Activated CD4-positive, alpha-beta T cell treated with anti-CD3 and anti-CD28 coated beads, Interleukin-2, amount 50 U/mL, for 16 hours (primary cell): ENCODE results near the gene PKP1.

Experiments
- DNase-seq: peaks from one replicate; pipeline ENCODE4 v3.0.0-alpha.2; 2020

The PKP1 gene

DNA sequence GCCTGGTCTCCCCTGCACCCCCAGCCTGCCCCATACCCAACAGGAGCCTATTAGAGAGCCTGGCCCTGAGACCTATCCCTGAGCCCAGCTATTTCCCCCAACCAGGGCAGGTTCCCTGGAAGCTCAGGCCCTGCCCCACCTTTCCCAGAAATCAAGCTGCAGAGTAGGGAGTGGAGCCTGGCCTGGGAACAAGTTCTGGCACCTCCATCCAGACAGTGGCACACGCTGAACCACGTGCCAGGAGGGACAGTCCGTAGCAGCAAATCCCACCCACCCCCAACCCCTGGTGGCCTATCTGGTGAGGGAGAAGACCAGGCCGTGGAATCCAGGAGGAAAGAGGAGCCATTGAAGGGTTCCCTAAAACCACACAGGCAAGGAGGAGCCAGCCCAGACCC lies 71.6 kb downstream of the PKP1 start:
- no peak for DNase-seq

DNA sequence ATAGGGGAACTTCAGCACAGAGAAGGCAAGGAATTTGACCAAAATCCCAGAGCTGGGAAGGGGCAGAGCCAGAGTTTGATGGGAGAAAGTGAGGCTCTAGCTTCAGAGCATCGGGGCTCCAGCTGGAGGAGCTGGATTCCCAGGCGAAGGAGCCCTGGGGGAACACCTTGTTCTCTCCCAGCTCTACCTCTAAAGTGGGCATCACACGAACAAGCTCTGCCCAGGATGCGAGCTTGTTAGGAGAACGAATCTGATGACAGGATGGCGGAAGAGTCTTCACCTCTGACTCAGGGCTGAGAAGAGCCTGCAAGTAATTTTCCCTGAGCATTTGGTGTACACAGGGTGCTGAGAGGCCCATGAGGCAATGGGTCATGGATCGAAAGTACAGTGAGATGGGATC lies 72.2 kb downstream of the PKP1 start:
- no peak for DNase-seq

DNA sequence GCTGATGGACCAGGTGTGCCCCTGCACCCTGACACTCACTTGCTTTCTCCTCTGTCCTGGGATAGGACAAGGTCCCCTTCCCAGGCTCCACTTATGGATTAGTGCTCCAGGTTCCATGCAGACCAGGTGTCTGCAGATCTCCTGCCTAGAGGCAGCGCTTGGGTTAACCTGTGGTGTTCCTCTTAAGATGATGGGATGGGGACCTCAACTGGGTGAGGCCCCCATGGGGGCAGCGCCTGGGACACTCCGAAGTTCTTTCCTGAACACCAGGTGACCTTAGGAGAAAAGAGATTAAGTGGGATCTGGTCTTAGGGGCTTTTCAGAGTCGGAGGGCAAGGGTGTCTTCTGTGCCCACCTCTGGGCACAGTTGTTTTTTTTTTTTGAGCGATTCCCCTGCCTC lies 72.9 kb downstream of the PKP1 start:
- DNase-seq: no peak

DNA sequence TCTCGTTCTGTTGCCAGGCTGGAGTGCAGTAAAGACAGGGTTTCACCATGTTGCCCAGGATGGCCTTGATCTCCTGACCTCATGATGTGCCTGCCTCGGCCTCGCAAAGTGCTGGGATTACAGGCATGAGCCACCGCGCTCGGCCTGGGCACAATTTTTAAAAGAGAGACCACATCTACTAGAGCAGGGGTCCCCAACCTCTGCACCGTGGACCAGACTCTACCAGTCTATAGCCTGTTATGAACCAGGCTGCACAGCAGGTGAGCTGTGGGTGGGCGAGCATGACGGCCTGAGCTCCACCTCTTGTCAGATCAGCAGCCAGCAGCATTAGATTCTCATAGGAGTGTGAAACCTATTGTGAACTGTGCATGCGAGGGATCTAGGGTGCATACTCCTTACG lies 73.4 kb downstream of the PKP1 start:
- no peak for DNase-seq

DNA sequence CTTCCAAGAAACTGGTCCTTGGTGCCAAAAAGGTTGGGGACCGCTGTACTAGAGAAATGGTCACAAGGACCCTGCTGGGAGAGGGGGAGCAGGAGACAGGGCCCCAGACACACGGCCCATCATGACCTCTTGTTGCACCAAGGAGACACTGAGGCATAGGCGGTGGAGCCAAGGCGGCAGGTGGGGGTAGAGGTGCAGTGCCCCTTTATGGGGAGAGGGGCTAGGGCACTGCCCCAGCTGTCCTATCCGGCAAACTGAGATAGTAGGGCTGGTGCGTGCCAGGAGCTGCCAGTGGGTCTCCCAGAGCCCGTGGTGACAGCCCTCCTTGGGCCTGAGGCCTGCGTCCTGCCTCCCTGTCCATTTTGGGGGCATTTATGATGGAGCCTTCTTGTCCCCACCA lies 73.9 kb downstream of the PKP1 start:
- DNase-seq: no peak

DNA sequence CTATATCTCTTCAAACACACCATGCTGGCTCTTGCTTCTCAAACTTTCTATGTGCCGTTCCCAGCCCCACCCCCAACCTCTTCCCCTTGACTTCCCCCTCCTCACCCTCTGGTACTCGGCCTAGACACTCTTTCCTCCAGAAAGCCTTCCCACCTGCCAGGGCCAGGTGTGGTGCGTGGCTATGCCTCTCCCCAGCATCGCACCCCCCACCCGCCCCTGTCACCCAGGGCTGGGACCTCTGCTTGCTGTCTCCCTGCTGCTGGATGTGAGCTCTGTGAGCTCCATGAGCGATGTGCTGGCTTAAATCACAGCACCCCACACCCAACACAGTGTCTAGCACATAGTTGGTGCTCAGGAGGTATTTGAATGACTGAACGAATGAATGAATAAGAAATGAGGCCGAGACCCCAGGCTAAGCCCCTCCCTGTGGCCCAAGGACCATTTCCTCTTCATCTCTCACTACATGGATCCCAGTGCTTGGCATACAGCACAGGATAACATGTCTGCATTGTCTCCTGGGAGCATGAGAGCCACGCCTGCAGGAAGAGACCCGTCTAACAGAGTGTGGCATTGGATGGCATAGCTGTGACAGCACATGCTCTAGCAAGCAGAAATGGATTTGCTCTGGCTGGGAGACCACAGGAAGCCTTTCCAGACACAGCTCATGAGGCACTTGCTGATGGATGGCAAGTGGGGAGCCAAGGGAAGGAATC lies 74.5 kb downstream of the PKP1 start:
- no peak for DNase-seq

DNA sequence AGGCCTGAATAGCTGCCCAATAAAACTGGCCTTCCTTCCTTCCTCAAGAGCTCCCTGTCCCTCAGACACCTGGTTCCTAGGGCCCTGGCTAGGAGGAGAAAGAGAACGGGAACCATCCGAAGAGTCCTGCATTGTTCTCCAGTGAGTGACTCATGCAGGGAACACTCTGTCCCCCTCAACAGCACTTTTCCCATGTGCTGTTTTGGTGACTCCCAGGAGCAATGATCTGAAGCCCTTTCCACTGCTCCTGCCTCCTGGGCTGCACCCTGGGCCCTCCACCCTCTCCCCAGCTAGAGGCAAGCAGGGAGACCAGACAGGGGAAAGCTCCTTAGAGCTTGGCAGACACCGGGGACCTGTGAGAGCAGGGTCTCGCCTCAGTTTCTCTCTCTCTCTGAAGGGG lies 75.3 kb downstream of the PKP1 start:
- no peak for DNase-seq

DNA sequence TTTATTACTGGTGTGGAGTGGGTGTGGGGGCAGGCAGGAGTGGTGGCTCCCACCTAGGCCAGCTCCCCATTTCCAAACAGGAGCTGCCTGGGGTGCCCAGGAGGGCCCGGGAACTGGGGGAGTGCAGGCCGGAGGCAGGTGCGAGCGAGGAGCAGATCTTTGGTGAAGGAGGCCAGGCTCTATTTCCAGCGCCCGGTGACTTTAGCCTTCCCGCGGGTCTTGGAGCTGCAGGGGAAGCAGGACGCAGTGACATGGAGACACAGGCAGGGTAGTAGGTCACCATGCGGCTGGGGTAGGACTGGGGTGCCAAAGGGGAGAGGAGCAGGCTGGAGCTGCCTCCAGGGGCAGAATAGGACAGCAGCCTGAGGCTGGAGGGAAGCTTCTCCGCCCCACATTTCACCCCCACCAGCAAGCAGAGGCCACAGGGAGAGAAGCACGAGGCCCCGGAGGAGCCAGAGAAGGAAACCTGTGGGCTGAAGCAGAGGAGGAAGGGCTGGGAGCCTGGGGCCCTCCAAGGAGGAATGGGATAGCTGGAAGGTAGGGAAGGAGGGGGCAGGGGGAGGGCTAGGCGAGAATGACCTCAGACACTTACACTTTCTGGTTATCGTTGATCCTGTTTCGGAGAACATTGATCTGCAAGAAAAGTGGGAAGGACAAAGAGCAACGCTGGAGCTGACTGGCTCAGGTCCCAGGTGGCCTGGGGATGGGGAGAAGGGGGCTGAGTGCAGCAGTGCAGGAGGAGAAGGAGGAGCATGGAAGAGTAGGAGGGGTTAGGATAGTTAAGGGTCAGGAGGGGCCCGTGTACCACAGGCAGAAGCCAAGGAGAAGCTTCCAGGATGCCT lies 75.9 kb downstream of the PKP1 start:
- DNase-seq: no peak

DNA sequence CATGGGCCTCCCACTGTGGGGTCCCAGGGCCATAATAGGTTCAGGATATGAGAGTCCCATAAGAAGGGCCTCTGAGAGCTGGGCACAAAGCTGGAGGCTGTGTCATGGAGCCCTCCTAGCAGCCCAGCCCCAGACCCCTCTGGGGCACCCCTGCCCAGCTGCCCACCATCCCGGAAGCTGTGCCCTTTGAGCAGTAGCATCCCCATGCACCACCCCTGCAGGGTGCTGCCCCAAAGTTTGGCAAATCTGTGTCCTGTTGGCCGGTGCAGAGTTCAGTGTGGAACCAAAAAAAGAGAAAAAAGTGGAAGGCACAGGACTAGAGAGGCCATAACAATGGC lies 76.5 kb downstream of the PKP1 start:
- DNase-seq: no peak

DNA sequence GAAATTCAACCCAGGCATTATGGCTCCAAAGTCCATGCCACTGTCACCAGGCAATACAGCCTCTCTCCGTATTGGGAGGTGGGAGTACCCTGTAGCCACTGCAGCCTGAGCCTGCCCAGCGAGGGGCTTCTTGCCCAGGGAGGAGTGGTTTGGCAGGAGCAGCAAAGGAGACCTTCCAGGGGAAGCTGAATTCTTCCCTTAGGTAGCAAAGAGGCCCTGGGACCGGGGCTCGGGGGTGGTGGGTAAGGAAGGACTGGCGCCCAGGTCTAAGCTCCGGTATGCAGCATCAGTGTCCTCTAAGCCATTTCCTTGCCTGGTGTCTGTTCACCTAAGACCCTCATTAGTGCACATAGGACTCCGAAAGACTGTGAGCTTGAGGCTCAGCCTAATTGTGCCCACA lies 77.2 kb downstream of the PKP1 start:
- DNase-seq: no peak

DNA sequence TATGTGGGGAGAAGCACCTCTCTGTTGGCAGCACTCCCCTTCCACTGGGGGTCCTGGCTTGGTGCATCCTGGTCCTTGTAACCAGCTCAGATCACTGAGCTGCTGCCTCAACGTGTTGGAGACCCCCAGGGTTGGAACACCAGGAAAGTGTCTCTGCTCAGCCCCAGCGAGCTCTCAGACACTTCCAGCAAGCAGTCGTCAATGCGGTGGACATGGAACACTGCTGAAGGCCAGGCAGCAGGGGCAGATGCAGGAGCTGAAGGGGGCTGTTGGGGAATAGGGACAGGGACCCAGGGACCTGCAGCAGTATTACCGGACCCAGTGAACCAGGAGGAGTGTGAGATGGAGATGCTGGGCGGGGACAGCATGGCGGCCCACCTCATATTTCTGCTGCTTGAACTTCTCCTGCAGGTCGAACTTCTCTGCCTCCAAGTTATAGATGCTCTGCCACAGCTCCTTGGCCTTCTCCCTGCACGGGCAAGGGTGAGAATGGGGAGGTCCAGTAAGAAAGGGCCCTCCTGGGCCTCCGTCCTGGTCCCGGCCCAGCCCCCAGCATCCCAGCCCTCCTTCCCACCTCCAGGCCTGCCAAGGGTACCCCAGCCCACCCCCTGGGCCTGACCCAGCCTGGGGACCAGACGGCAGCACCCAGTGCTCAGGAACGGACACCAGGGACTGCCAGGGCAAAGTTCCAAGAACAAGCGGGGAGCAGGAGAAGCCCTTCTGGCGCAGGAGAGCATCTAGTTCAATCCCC lies 77.8 kb downstream of the PKP1 start:
- no peak for DNase-seq

DNA sequence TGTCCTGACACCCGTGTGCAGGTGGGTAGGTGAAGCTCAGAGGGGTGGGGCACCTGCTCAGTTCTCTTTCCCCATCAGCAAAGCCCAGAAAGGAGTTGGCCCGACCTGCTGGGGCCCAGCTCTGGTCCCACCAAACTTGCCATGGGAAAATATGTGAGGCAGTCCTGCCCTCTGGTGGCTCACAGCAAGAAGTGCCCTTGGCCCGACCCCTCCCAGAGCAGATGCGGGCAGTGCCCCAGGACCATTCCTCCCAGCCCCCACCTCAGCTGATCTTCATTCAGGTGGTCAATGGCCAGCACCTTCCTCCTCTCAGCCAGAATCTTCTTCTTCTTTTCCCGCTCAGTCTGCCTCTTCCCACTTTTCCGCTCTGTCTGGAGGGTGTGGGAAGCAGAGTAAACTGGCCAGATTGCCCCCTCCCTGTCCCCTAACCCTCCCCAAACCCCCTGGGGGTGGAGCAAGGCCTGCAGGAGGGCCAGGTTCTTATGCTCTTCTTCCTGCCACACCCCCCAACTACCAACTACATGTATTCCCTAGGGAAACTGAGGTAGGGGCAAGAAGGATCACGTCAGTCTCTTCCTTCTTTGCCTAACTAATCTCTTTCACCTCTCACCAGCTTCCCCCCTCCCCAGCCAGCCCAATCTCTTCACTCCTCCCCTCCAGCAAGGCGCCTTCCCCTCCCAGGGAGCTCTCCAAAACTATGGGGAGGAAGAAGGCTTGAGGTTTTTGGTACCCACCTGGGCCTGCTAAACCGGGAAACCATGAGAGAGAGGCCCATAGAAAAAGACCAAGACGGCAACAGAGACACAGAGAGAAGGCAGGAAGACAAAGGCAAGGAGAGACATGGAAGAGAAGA lies 78.6 kb downstream of the PKP1 start:
- peak; percentile 40 for DNase-seq

DNA sequence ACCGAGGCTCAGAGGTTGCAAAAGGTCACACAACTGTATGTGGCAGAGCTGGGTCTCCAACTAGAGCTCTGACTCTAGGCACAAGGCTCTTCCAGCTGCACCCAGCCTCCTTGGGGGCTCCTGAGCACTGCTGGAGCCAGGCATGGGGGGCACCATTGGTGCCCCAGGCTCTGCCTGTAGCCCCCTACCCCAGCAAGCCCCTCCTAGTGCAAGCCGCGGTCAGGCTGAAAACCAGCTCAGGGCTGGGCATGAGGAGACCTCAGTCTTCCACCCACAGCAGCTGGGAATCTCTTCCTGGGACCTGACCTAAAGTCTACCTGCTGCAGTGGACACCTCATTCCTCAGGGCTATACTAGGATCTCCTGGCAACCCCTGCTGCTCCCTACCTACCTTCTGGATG lies 79.6 kb downstream of the PKP1 start:
- DNase-seq: no peak

DNA sequence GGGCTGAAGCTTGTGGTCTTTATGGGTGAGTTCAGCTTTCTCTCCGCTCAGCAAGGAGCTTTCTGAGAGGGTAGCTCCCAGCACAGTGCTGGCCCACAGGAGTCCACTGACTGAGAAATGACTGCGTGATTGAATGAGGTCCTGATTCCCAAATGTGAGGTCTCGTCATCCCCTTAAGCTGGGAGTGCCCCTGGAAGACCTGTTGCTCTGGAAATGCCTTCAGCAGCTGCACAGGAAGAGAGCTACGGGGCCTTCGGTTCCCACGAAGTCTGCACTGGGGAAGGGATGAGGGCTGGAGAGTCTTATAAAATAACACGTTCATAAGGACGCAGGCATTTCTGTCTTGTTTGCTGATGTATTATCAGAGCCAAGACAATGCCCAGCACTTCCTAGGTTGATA lies 80.2 kb downstream of the PKP1 start:
- no peak for DNase-seq

DNA sequence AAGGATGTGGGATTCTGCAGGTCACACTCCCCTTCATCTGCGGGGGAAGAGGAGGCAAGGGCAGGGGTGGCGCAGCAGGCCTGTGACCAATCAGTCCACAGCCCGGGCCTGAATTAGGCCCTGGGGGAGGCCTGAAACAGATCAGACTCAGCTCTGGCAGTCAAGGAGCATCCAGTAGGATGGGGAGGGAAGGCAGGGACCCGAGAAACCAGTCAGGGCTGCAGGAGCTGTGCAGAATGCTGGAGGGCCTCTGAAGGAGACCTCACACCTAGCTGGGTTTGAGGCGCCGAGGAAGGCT lies 81.5 kb downstream of the PKP1 start:
- no peak for DNase-seq

DNA sequence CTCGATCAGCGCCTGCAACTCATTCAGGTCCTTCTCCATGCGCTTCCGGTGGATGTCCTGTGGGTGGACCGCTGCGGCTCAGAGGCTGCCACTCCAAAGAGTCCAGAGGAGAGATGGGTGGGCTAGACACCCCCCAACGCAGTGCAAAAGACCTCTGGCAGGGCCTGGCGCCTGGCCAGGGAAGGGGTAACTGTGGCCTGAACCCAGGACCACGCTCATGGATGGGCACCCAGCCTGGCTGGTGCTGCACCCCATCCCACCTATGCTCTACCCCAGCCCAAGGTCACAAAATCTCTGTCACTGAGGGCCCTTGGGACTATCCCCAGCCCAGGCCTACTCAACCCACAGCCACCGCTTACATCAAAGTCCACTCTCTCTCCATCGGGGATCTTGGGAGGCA lies 81.9 kb downstream of the PKP1 start:
- DNase-seq: no peak

DNA sequence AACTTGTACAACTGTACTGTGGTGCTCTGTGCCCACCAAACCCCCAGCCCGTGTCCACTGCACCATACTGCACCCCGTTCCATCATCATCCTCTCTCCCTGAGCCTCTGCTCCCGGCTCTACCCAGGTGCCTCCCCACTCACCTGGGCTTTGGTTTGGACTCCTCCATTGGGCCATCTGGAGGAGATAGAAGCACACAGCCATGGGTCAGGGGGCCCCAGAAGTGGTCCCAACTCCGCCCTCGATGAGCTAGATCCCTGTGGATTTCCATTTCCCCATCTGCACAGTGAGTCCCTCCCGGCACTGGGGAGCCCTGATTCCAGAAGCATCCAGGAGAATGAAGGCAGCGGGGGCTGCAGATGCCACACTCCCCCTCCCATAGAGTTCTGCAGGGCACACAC lies 83.4 kb downstream of the PKP1 start:
- no peak for DNase-seq

DNA sequence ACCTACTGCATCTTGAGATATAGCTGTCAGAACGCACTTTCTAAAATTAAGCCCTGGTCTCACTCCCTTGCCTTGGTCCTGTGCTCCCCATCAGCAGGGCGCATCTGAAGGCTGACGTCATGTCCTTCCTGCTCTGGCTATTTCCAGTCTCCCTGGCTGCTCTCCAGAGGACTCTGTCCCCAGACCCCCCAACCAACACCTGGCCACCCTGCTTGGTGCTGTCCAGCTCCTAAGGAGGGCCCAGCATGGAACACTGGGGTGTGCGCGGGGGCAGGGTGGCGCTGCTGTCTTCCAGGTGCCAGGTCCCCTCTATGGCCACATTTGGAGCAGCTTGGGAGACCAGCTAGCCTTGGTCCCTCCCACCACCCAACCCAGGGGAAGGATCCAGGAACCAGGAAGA lies 85.9 kb downstream of the PKP1 start:
- no peak for DNase-seq

DNA sequence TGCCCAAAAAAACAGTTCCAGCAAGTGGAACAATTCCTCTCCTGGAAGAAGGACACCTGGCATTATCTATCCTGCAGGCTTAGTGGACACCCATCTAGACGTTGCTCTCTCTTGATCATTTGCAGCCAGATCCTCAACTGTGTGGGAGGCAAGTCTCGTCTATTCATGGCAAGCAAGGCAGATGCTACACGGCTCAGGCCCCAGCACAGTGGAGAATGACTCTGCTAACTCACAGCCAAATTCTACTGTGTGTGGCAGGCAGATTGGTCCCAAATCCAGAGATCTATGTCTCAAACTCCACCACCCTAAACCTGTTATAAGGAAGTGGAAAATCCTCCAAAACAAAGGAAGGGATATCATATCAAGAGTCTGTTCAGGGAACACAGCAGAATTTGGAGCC lies 87.2 kb downstream of the PKP1 start:
- DNase-seq: no peak

DNA sequence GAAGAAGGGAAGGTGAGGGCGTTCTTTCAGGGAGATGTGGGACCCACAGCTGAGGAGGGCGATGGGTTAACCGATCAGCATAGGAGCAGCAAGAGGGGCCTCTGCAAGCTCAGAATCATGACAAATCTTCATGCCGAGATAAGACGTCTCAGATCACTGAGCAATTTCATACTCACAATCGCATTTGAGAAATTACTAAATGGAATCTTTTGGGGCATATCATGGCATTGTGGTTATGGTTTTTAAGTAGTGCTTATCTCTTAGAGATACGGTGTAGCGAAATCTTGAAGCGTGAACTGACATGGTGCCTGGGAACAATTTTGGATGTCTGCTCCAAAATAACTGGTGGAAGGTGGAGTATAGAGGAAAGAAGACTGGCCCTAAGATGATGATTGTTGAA lies 88.0 kb downstream of the PKP1 start:
- no peak for DNase-seq

DNA sequence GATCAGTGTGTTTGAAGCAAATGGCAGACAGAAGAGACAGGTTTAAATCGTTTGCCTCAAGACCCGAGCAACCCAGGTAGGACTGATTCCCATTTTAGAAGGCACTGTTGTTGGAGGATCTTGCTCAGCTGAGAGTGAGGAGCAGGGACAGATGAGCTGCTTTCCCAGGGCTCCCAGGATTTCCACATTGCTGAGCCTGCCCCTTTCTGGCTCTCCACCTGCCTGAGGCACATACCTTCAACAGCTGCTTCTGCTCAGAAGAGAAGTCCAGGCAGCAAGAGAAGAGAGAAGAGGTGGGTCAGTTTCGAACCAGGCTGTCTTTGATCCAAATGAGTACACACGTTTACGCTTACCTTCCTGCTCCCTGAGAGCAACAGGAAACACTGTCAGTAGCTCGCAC lies 88.5 kb downstream of the PKP1 start:
- no peak for DNase-seq

DNA sequence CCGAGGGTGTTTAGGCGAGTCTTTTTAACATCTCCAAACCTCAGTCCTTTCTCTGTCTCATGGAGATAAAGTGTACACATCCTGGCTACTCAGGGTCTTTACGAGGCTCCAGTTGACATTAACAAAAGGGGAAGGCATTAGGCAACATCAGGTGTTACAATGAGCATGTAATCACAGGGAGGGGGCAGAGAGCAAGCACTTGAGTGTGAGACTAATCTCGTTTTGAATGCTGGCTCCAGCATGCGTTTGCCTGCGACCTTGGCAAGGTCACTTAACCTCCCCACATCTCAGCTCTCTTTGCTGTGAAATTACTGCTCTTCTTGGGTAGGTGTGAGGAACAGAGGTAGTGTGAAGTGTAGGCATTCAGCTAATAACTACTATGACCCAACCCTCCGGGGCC lies 91.1 kb downstream of the PKP1 start:
- no peak for DNase-seq

DNA sequence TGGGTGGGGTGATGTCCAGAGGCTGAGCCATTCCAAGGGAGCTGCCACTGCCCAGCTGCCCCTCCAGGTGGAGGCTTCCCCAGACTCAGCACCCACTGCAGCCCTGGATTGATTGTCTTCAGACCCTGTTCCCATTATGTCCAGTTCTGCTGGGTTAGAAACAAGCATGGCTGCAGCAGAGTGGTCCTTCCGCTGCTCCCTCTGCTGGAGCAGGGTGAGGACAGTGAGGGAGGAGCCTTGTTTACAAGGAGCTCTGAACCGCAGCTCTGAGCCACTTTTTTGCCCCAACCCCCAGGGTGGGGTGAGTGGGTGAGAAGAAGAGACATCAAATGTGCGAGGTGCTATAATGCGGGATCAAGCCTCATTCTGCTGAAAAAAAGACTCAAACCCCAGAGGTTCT lies 91.9 kb downstream of the PKP1 start:
- DNase-seq: no peak

DNA sequence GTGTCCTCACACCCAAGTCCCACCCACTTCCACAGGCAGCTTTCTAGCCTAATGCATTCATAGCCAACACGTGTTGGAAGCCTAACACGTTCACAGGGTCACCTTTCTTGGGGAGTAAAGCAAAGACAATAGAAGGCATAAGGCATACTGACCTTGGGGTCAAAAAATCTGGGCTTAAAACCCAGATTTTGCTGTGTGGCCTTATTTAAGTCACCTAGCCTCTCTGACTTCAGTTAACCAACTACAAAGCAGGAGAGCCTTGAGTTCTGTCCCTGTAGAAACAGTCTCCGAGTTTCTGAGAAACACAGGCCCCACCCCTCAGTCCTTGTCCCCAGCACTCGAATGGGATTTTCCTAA lies 92.8 kb downstream of the PKP1 start:
- no peak for DNase-seq
